ENCODE data around the gene RBBP8.

RBBP8 gene

GRCh38 chr18:22912149-22912548 lies 21.0 kb upstream of the RBBP8 start:
- in situ Hi-C loops (cut with HindIII; ENCODE audit: low sequenced_read_pairs), result no loop called here
- no peak overlapping the region for H3K4me3 ChIP-seq (ENCODE audit: low read depth, low read length)
- TF ChIP-seq CTCF (IDR thresholded peaks at IDR 0.05; ENCODE audit: low read depth, low read length), result no peak
- DNase-seq (ENCODE audit: low read depth, low spot score), result no peak

GRCh38 chr18:22912835-22913234 lies 20.3 kb upstream of the RBBP8 start:
- in situ Hi-C loops (cut with HindIII; ENCODE audit: low sequenced_read_pairs), result no loop called here
- no peak overlapping the region for H3K4me3 ChIP-seq (ENCODE audit: low read depth, low read length)
- peak; percentile 7 for DNase-seq (ENCODE audit: low read depth, low spot score)
- TF ChIP-seq CTCF (IDR thresholded peaks at IDR 0.05; ENCODE audit: low read depth, low read length), result no peak

GRCh38 chr18:22913861-22914260 lies 19.3 kb upstream of the RBBP8 start:
- in situ Hi-C loops (cut with HindIII; ENCODE audit: low sequenced_read_pairs), result no loop called here
- no peak for TF ChIP-seq CTCF (IDR thresholded peaks at IDR 0.05; ENCODE audit: low read depth, low read length)
- DNase-seq (ENCODE audit: low read depth, low spot score), result no peak
- no peak overlapping the region for H3K4me3 ChIP-seq (ENCODE audit: low read depth, low read length)

GRCh38 chr18:22914633-22915032 lies 18.5 kb upstream of the RBBP8 start:
- no peak overlapping the region for H3K4me3 ChIP-seq (ENCODE audit: low read depth, low read length)
- no peak for DNase-seq (ENCODE audit: low read depth, low spot score)
- in situ Hi-C loops (cut with HindIII; ENCODE audit: low sequenced_read_pairs), result no loop called here
- TF ChIP-seq CTCF (IDR thresholded peaks at IDR 0.05; ENCODE audit: low read depth, low read length), result no peak

- no peak for DNase-seq (ENCODE audit: low read depth, low spot score)
- TF ChIP-seq CTCF (IDR thresholded peaks at IDR 0.05; ENCODE audit: low read depth, low read length), result no peak
- in situ Hi-C loops (cut with HindIII; ENCODE audit: low sequenced_read_pairs), result no loop called here
- H3K4me3 ChIP-seq (ENCODE audit: low read depth, low read length), result no peak overlapping the region
Measured at GRCh38 chr18:22915337-22915736, 17.8 kb upstream of the RBBP8 start.

GRCh38 chr18:22921772-22922171 lies 11.4 kb upstream of the RBBP8 start:
- TF ChIP-seq CTCF (IDR thresholded peaks at IDR 0.05; ENCODE audit: low read depth, low read length), result no peak
- no peak overlapping the region for H3K4me3 ChIP-seq (ENCODE audit: low read depth, low read length)
- in situ Hi-C loops (cut with HindIII; ENCODE audit: low sequenced_read_pairs), result no loop called here
- DNase-seq (ENCODE audit: low read depth, low spot score), result peak; percentile 2

GRCh38 chr18:22924589-22924988 lies 8.5 kb upstream of the RBBP8 start:
- no peak overlapping the region for H3K4me3 ChIP-seq (ENCODE audit: low read depth, low read length)
- in situ Hi-C loops (cut with HindIII; ENCODE audit: low sequenced_read_pairs), result no loop called here
- TF ChIP-seq CTCF (IDR thresholded peaks at IDR 0.05; ENCODE audit: low read depth, low read length), result no peak
- DNase-seq (ENCODE audit: low read depth, low spot score), result no peak
